ENCODE measurements around the gene ARHGEF38. TPM values are rescaled to one million over a fixed set of nuclear protein-coding genes. Genes with fewer than 3 reads are reported as not detected.

The ARHGEF38 gene
- total and polyA plus RNA-seq, 4 donors, result 0.03 to 0.92 (median 0.37) TPM

GRCh38 chr4:105644257-105644656 is 91.8 kb downstream of the ARHGEF38 start:
- H3K36me3 ChIP-seq (ENCODE audit: control insufficient read depth in 4 of 4, insufficient read depth in 3 of 4, low read depth in 1 of 4, low read length in 3 of 4), result no peaks in the 10 kb centered on the region
- no peaks in the 10 kb centered on the region for H3K27me3 ChIP-seq (ENCODE audit: control insufficient read depth in 4 of 4, insufficient read depth in 4 of 4, low read length in 3 of 4)
- no peak overlapping the region for H3K9ac ChIP-seq (ENCODE audit: low read depth in 1 of 2, low read length in 2 of 2)
- H3K4me3 ChIP-seq (ENCODE audit: low read depth in 1 of 3, low read length in 3 of 3), result no peak overlapping the region
- no peaks in the 10 kb centered on the region for H3K9me3 ChIP-seq (ENCODE audit: control insufficient read depth in 4 of 4, low read length in 3 of 4)
- no peak for TF ChIP-seq MAX (IDR thresholded peaks at IDR 0.05)
- TF ChIP-seq, protein P1, sequence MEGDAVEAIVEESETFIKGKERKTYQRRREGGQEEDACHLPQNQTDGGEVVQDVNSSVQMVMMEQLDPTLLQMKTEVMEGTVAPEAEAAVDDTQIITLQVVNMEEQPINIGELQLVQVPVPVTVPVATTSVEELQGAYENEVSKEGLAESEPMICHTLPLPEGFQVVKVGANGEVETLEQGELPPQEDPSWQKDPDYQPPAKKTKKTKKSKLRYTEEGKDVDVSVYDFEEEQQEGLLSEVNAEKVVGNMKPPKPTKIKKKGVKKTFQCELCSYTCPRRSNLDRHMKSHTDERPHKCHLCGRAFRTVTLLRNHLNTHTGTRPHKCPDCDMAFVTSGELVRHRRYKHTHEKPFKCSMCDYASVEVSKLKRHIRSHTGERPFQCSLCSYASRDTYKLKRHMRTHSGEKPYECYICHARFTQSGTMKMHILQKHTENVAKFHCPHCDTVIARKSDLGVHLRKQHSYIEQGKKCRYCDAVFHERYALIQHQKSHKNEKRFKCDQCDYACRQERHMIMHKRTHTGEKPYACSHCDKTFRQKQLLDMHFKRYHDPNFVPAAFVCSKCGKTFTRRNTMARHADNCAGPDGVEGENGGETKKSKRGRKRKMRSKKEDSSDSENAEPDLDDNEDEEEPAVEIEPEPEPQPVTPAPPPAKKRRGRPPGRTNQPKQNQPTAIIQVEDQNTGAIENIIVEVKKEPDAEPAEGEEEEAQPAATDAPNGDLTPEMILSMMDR (IDR thresholded peaks at IDR 0.05; ENCODE audit: low read depth, low read length, missing input control), result no peak
- TF ChIP-seq JUND (IDR thresholded peaks at IDR 0.05), result no peak
- no peak for TF ChIP-seq RAD21 (IDR thresholded peaks at IDR 0.05)
- no peak for TF ChIP-seq FOXA1 (IDR thresholded peaks at IDR 0.05)
- no peak for TF ChIP-seq SP1 (IDR thresholded peaks at IDR 0.05)
- no peak for TF ChIP-seq HNF4A (conservative IDR thresholded peaks at IDR 0.05)
- no peak for TF ChIP-seq RXRA (IDR thresholded peaks at IDR 0.05)
- TF ChIP-seq FOXA2 (IDR thresholded peaks at IDR 0.05), result no peak
- TF ChIP-seq GABPA (IDR thresholded peaks at IDR 0.05 in 1 of 2, conservative IDR thresholded peaks at IDR 0.05 in 1 of 2), result no peak
- 66% methylated on average over 2 of the region's 2 CpGs for WGBS
- no peak overlapping the region for H3K27ac ChIP-seq (ENCODE audit: low read depth in 1 of 2, low read length in 2 of 2)
- no peaks in the 10 kb centered on the region for H3K4me1 ChIP-seq (ENCODE audit: control insufficient read depth in 4 of 4, insufficient read depth in 4 of 4, low read length in 3 of 4)
- no peak for DNase-seq (ENCODE audit: low spot score)

GRCh38 chr4:105645440-105645839 is 93.0 kb downstream of the ARHGEF38 start:
- no peak overlapping the region for H3K9ac ChIP-seq (ENCODE audit: low read depth in 1 of 2, low read length in 2 of 2)
- H3K4me1 ChIP-seq (ENCODE audit: control insufficient read depth in 4 of 4, insufficient read depth in 4 of 4, low read length in 3 of 4), result no peaks in the 10 kb centered on the region
- H3K27me3 ChIP-seq (ENCODE audit: control insufficient read depth in 4 of 4, insufficient read depth in 4 of 4, low read length in 3 of 4), result no peaks in the 10 kb centered on the region
- H3K27ac ChIP-seq (ENCODE audit: low read depth in 1 of 2, low read length in 2 of 2), result no peak overlapping the region
- H3K9me3 ChIP-seq (ENCODE audit: control insufficient read depth in 4 of 4, low read length in 3 of 4), result no peaks in the 10 kb centered on the region
- WGBS, result 62% methylated on average over 1 of the region's 1 CpG
- no peak for TF ChIP-seq RXRA (IDR thresholded peaks at IDR 0.05)
- no peak overlapping the region for H3K4me3 ChIP-seq (ENCODE audit: low read depth in 1 of 3, low read length in 3 of 3)
- DNase-seq (ENCODE audit: low spot score), result no peak
- no peaks in the 10 kb centered on the region for H3K36me3 ChIP-seq (ENCODE audit: control insufficient read depth in 4 of 4, insufficient read depth in 3 of 4, low read depth in 1 of 4, low read length in 3 of 4)

DNA sequence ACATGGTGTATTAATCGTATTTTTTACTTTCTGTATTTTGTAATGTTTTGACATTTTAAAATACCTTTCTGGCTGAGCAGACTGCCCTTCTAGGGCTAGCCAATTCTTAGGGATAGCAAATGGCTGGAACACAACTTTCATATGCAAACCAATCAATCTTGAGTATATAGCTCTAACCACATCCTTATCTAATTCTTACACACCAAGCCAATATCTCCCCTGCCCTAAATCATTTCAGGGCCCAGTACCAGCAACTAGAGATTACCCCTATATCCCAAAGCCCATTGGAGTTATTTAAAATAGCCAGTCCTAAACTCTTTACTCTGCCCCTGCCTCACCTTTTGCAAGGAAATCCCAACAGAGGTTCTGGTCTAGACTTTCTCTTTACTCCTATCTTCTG is 97.8 kb downstream of the ARHGEF38 start:
- H3K27me3 ChIP-seq (ENCODE audit: control insufficient read depth in 4 of 4, insufficient read depth in 4 of 4, low read length in 3 of 4), result no peaks in the 10 kb centered on the region
- no peak overlapping the region for H3K4me3 ChIP-seq (ENCODE audit: low read depth in 1 of 3, low read length in 3 of 3)
- H3K27ac ChIP-seq (ENCODE audit: low read depth in 1 of 2, low read length in 2 of 2), result no peak overlapping the region
- H3K9ac ChIP-seq (ENCODE audit: low read depth in 1 of 2, low read length in 2 of 2), result no peak overlapping the region
- TF ChIP-seq TAF1 (conservative IDR thresholded peaks at IDR 0.05), result no peak
- TF ChIP-seq HNF4G (IDR thresholded peaks at IDR 0.05), result no peak
- no peak for TF ChIP-seq RAD21 (IDR thresholded peaks at IDR 0.05)
- TF ChIP-seq FOXA2 (IDR thresholded peaks at IDR 0.05), result no peak
- TF ChIP-seq RXRA (IDR thresholded peaks at IDR 0.05), result no peak
- TF ChIP-seq JUND (IDR thresholded peaks at IDR 0.05), result no peak
- no peak for TF ChIP-seq YY1 (IDR thresholded peaks at IDR 0.05)
- no peaks in the 10 kb centered on the region for H3K4me1 ChIP-seq (ENCODE audit: control insufficient read depth in 4 of 4, insufficient read depth in 4 of 4, low read length in 3 of 4)
- DNase-seq (ENCODE audit: low spot score), result no peak
- H3K9me3 ChIP-seq (ENCODE audit: control insufficient read depth in 4 of 4, low read length in 3 of 4), result no peaks in the 10 kb centered on the region
- 83% methylated on average over 1 of the region's 1 CpG for WGBS
- no peaks in the 10 kb centered on the region for H3K36me3 ChIP-seq (ENCODE audit: control insufficient read depth in 4 of 4, insufficient read depth in 3 of 4, low read depth in 1 of 4, low read length in 3 of 4)

DNA sequence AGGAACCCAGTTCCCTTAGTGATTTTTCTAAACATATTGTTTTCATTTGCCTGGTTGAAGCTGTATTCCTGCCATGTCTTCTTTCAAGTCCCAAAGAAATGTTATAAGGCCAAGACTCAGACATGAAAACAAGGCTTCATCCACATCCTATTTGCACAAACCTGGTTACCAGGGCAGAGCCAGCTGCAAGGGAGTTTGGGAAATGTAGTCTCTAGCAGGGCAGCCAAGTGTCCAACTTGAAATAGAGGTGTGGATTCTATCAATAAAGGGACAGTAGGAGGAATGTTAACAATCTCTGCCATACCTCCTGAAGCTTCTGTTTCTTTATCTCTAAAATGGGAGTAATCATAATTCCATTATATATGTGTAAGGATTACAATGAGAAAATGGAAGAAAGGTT is 99.5 kb downstream of the ARHGEF38 start:
- no peaks in the 10 kb centered on the region for H3K36me3 ChIP-seq (ENCODE audit: control insufficient read depth in 4 of 4, insufficient read depth in 3 of 4, low read depth in 1 of 4, low read length in 3 of 4)
- no peak for DNase-seq (ENCODE audit: low spot score)

More for the DNA sequence above, 99.5 kb downstream of the ARHGEF38 start:
- no peak overlapping the region for H3K27ac ChIP-seq (ENCODE audit: low read depth in 1 of 2, low read length in 2 of 2)
- no peak overlapping the region for H3K9ac ChIP-seq (ENCODE audit: low read depth in 1 of 2, low read length in 2 of 2)
- no peak overlapping the region for H3K4me3 ChIP-seq (ENCODE audit: low read depth in 1 of 3, low read length in 3 of 3)
- no peak for TF ChIP-seq HNF4G (IDR thresholded peaks at IDR 0.05)
- H3K9me3 ChIP-seq (ENCODE audit: control insufficient read depth in 4 of 4, low read length in 3 of 4), result no peaks in the 10 kb centered on the region
- no peaks in the 10 kb centered on the region for H3K27me3 ChIP-seq (ENCODE audit: control insufficient read depth in 4 of 4, insufficient read depth in 4 of 4, low read length in 3 of 4)
- no peaks in the 10 kb centered on the region for H3K4me1 ChIP-seq (ENCODE audit: control insufficient read depth in 4 of 4, insufficient read depth in 4 of 4, low read length in 3 of 4)

Measured in liver (tissue), 9 donors.